Fibroblast of lung (primary cell): ENCODE results near the gene MMUT.

Experiments
- EZH2 ChIP-seq: IDR thresholded peaks from 2 replicates; pipeline ENCODE4 v1.5.1; 2012; ENCODE audit warnings: low read length, control low read depth, mild to moderate bottlenecking; ENCODE audit errors: missing control alignments
- TF ChIP-seq, protein P1 (sequence below), 2 donors: IDR thresholded peaks in 1 of 2; conservative IDR thresholded peaks in 1 of 2; 1 replicate in 1 of 2; 2 replicates in 1 of 2; pipeline ENCODE4 v1.5.1; 2011 to 2012; ENCODE audit warnings: low read length in 2 of 2, control low read depth in 1 of 2, inconsistent platforms in 1 of 2, low read depth in 1 of 2, mild to moderate bottlenecking in 1 of 2

DNA sequence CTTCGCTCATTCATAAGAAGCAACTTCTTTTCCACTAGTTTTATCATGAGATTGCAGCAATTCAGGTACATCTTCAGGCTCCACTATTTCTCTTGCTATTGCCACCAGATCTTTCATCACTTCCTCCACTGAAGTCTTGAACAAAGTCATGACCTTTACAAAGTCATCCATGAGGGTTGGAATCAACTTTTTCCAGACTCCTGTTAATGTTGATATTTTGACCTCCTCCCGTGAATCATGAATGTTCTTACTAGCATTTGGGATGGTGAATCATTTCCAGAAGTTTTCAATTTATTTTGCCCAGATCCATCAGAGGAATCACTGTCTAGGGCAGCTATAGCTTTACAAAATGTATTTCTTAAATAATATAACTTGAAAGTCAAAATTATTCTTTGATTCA lies 1.6 kb upstream of the MMUT start:
- TF ChIP-seq, protein P1, sequence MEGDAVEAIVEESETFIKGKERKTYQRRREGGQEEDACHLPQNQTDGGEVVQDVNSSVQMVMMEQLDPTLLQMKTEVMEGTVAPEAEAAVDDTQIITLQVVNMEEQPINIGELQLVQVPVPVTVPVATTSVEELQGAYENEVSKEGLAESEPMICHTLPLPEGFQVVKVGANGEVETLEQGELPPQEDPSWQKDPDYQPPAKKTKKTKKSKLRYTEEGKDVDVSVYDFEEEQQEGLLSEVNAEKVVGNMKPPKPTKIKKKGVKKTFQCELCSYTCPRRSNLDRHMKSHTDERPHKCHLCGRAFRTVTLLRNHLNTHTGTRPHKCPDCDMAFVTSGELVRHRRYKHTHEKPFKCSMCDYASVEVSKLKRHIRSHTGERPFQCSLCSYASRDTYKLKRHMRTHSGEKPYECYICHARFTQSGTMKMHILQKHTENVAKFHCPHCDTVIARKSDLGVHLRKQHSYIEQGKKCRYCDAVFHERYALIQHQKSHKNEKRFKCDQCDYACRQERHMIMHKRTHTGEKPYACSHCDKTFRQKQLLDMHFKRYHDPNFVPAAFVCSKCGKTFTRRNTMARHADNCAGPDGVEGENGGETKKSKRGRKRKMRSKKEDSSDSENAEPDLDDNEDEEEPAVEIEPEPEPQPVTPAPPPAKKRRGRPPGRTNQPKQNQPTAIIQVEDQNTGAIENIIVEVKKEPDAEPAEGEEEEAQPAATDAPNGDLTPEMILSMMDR (conservative IDR thresholded peaks at IDR 0.05 in 1 of 2, IDR thresholded peaks at IDR 0.05 in 1 of 2; ENCODE audit: low read depth in 1 of 2, low read length in 2 of 2): no peak
- no peak for TF ChIP-seq EZH2
